SK-N-SH treated with all-trans-retinoic acid at 6 μM for 48 hours (cell line): Measurements from ENCODE around the gene FGF2.

Source experiments
- ATAC-seq: fragments of 200-7000 bp; cut with Tn5 transposase; 3 replicates; pipeline ENCODE4 v1.9.1; 2020; ENCODE audit warnings: mild to moderate bottlenecking, moderate library complexity
- ARNTL ChIP-seq: fragments of 450-650 bp; formaldehyde crosslinking; IDR thresholded peaks from 2 replicates; pipeline ENCODE4 v1.5.0; 2020; ENCODE audit warnings: low read depth, mild to moderate bottlenecking, moderate library complexity, borderline replicate concordance
- BACH2 ChIP-seq: fragments of 250-450 bp; sonication (Bioruptor Pico); IDR thresholded peaks from 2 replicates; pipeline ENCODE4 v1.9.0; 2021; ENCODE audit warnings: mild to moderate bottlenecking, borderline replicate concordance
- CSDC2 ChIP-seq: fragments of 250-450 bp; sonication (Bioruptor Pico); IDR thresholded peaks from 2 replicates; pipeline ENCODE4 v1.5.0; 2020; ENCODE audit warnings: mild to moderate bottlenecking, moderate library complexity
- CSRNP3 ChIP-seq: fragments of 250-450 bp; sonication (Bioruptor Pico); IDR thresholded peaks from 2 replicates; pipeline ENCODE4 v1.5.1; 2021; ENCODE audit warnings: mild to moderate bottlenecking, moderate library complexity
- ESRRG ChIP-seq: fragments of 250-450 bp; sonication (Bioruptor Pico); IDR thresholded peaks from 2 replicates; pipeline ENCODE4 v1.6.1; 2021; ENCODE audit warnings: mild to moderate bottlenecking
- GLIS3 ChIP-seq: fragments of 250-450 bp; sonication (Bioruptor Pico); IDR thresholded peaks from 2 replicates; pipeline ENCODE4 v1.5.0; 2020; ENCODE audit warnings: mild to moderate bottlenecking, moderate library complexity
- ISL1 ChIP-seq: fragments of 250-450 bp; sonication (Bioruptor Pico); IDR thresholded peaks from 2 replicates; pipeline ENCODE4 v2.1.2; 2022; ENCODE audit warnings: mild to moderate bottlenecking, moderate library complexity
- OSR1 ChIP-seq: fragments of 250-450 bp; sonication (Bioruptor Pico); IDR thresholded peaks from 2 replicates; pipeline ENCODE4 v1.8.0; 2022; ENCODE audit warnings: moderate library complexity, mild to moderate bottlenecking, inconsistent platforms
- PATZ1 ChIP-seq: fragments of 250-450 bp; sonication (Bioruptor Pico); IDR thresholded peaks from 2 replicates; pipeline ENCODE4 v1.8.0; 2020; ENCODE audit warnings: mild to moderate bottlenecking, moderate library complexity, borderline replicate concordance
- POU6F1 ChIP-seq: fragments of 250-450 bp; sonication (Bioruptor Pico); IDR thresholded peaks from 2 replicates; pipeline ENCODE4 v1.8.0; 2021; ENCODE audit warnings: low read depth, mild to moderate bottlenecking, moderate library complexity, borderline replicate concordance
- PPARA ChIP-seq: fragments of 250-450 bp; sonication (Bioruptor Pico); IDR thresholded peaks from 2 replicates; pipeline ENCODE4 v1.5.0; 2020; ENCODE audit warnings: mild to moderate bottlenecking, borderline replicate concordance
- SNAI2 ChIP-seq: fragments of 250-450 bp; sonication (Bioruptor Pico); IDR thresholded peaks from 2 replicates; pipeline ENCODE4 v1.5.0; 2020; ENCODE audit warnings: mild to moderate bottlenecking, moderate library complexity
- TCF4 ChIP-seq: fragments of 250-450 bp; sonication (Bioruptor Pico); IDR thresholded peaks from 2 replicates; pipeline ENCODE4 v1.8.0; 2021; ENCODE audit warnings: mild to moderate bottlenecking, moderate library complexity, borderline replicate concordance
- TOX ChIP-seq: fragments of 250-450 bp; sonication (Bioruptor Pico); IDR thresholded peaks from 2 replicates; pipeline ENCODE4 v1.8.0; 2021; ENCODE audit warnings: mild to moderate bottlenecking, moderate library complexity, borderline replicate concordance
- TSHZ2 ChIP-seq: fragments of 250-450 bp; sonication (Bioruptor Pico); IDR thresholded peaks from 2 replicates; pipeline ENCODE4 v1.5.0; 2020; ENCODE audit warnings: mild to moderate bottlenecking, moderate library complexity
- ZC3H10 ChIP-seq: fragments of 250-450 bp; sonication (Bioruptor Pico); IDR thresholded peaks from 2 replicates; pipeline ENCODE4 v1.5.1; 2021; ENCODE audit warnings: mild to moderate bottlenecking, moderate library complexity
- ZFP30 ChIP-seq: fragments of 450-650 bp; formaldehyde crosslinking; IDR thresholded peaks from 2 replicates; pipeline ENCODE4 v1.5.0; 2022; ENCODE audit warnings: mild to moderate bottlenecking, moderate library complexity
- ZNF565 ChIP-seq: fragments of 450-650 bp; formaldehyde crosslinking; conservative IDR thresholded peaks from 2 replicates; pipeline ENCODE4 v1.5.0; 2020; ENCODE audit warnings: low read depth, mild to moderate bottlenecking, moderate library complexity
- ZNF70 ChIP-seq: fragments of 450-650 bp; formaldehyde crosslinking; IDR thresholded peaks from 2 replicates; pipeline ENCODE4 v1.5.0; 2020; ENCODE audit warnings: mild to moderate bottlenecking, moderate library complexity
- ZNF8 ChIP-seq: fragments of 450-650 bp; formaldehyde crosslinking; IDR thresholded peaks from 2 replicates; pipeline ENCODE4 v1.5.0; 2020; ENCODE audit warnings: mild to moderate bottlenecking, moderate library complexity

Gene FGF2

GRCh38 chr4:122826079-122826527 lies 528 bp upstream of the FGF2 start:
- TF ChIP-seq ZNF565 (CRISPR knock-in tag): no peak
- no peak for TF ChIP-seq BACH2 (CRISPR knock-in tag)
- no peak for TF ChIP-seq TOX (CRISPR knock-in tag)
- no peak for TF ChIP-seq ARNTL
- no peak for TF ChIP-seq CSRNP3
- TF ChIP-seq TCF4 (CRISPR knock-in tag): no peak
- TF ChIP-seq PATZ1 (CRISPR knock-in tag): no peak
- no peak for TF ChIP-seq ESRRG
- TF ChIP-seq POU6F1 (CRISPR knock-in tag): no peak
- no peak for TF ChIP-seq SNAI2
- TF ChIP-seq ZNF70 (CRISPR knock-in tag): no peak
- TF ChIP-seq ZFP30 (CRISPR knock-in tag): no peak
- TF ChIP-seq GLIS3: no peak
- TF ChIP-seq ZNF8 (CRISPR knock-in tag): no peak
- TF ChIP-seq TSHZ2 (CRISPR knock-in tag): no peak
- no peak for TF ChIP-seq ZC3H10
- TF ChIP-seq PPARA (CRISPR knock-in tag): no peak
- TF ChIP-seq CSDC2 (CRISPR knock-in tag): no peak
- TF ChIP-seq, all 23 proteins: peak for 0

GRCh38 chr4:122827258-122827878 lies 737 bp downstream of the FGF2 start:
- TF ChIP-seq ZNF565 (CRISPR knock-in tag): no peak
- no peak for TF ChIP-seq PATZ1 (CRISPR knock-in tag)
- peak; percentile 61 for ATAC-seq

More at GRCh38 chr4:122826079-122826527, 528 bp upstream of the FGF2 start:
- no peak; the same call in 2 of the 3 replicates for ATAC-seq

- peak; percentile 58 for ATAC-seq
- no peak for TF ChIP-seq TOX (CRISPR knock-in tag)
- TF ChIP-seq ISL1 (CRISPR knock-in tag): no peak
- no peak for TF ChIP-seq CSRNP3
- TF ChIP-seq PPARA (CRISPR knock-in tag): no peak
- no peak for TF ChIP-seq OSR1 (CRISPR knock-in tag)
- no peak for TF ChIP-seq ZNF565 (CRISPR knock-in tag)
- no peak for TF ChIP-seq TCF4 (CRISPR knock-in tag)
- TF ChIP-seq TSHZ2 (CRISPR knock-in tag): no peak
These were observed 1.4 kb downstream of the FGF2 start for GRCh38 chr4:122827879-122828601.
